RWPE2 (cell line): ENCODE results near the gene SEMA3F.

Experiments used
- ATAC-seq: fragments of 200-7000 bp; cut with Tn5 transposase; 3 replicates; pipeline ENCODE4 v1.9.1; 2021; ENCODE audit warnings: low read depth
- DNase-seq: peaks from one replicate; pipeline ENCODE4 v3.0.0-alpha.2; 2020; ENCODE audit warnings: low spot score
- H3K27ac ChIP-seq: fragments of 450-650 bp; 2 replicates; pipeline ENCODE4 v1.5.1; 2017; ENCODE audit warnings: mild to moderate bottlenecking; ENCODE audit not compliant: poor library complexity, severe bottlenecking
- H3K27me3 ChIP-seq: fragments of 250-450 bp; sonication (Bioruptor Pico); 2 replicates; pipeline ENCODE4 v1.5.1; 2021; ENCODE audit warnings: mild to moderate bottlenecking, moderate library complexity; ENCODE audit not compliant: insufficient read depth, poor library complexity, severe bottlenecking
- H3K36me3 ChIP-seq: fragments of 250-450 bp; sonication (Bioruptor Pico); 2 replicates; pipeline ENCODE4 v1.5.1; 2020; ENCODE audit warnings: low read depth, mild to moderate bottlenecking, moderate library complexity
- H3K4me1 ChIP-seq: fragments of 250-450 bp; sonication (Bioruptor Pico); 2 replicates; pipeline ENCODE4 v1.5.1; 2021; ENCODE audit warnings: mild to moderate bottlenecking, moderate library complexity; ENCODE audit not compliant: insufficient read depth, poor library complexity, severe bottlenecking
- H3K4me3 ChIP-seq: fragments of 250-450 bp; sonication (Bioruptor Pico); 2 replicates; pipeline ENCODE4 v1.5.1; 2021; ENCODE audit warnings: mild to moderate bottlenecking, moderate library complexity; ENCODE audit not compliant: severe bottlenecking
- H3K9me3 ChIP-seq: fragments of 250-450 bp; sonication (Bioruptor Pico); 2 replicates; pipeline ENCODE4 v1.5.1; 2021; ENCODE audit warnings: mild to moderate bottlenecking, moderate library complexity; ENCODE audit not compliant: severe bottlenecking
- TF ChIP-seq, protein P1 (sequence below): fragments of 450-650 bp; IDR thresholded peaks from one replicate; pipeline ENCODE4 v1.5.1; 2017; ENCODE audit warnings: mild to moderate bottlenecking, moderate library complexity; ENCODE audit not compliant: poor library complexity, severe bottlenecking

Gene SEMA3F

GRCh38 chr3:50211930-50212329 is 56.8 kb downstream of the SEMA3F start:
- Histone ChIP-seq H3K36me3 (no peaks in the 10 kb centered on the region), H3K4me1 (no peaks in the 10 kb centered on the region), H3K9me3 (no peaks in the 10 kb centered on the region), H3K4me3 (no peak overlapping the region), H3K27ac (no peak overlapping the region), H3K27me3 (no peaks in the 10 kb centered on the region)
- ATAC-seq: peak; percentile 5; the same call in 2 of the 3 replicates
- TF ChIP-seq, protein P1, sequence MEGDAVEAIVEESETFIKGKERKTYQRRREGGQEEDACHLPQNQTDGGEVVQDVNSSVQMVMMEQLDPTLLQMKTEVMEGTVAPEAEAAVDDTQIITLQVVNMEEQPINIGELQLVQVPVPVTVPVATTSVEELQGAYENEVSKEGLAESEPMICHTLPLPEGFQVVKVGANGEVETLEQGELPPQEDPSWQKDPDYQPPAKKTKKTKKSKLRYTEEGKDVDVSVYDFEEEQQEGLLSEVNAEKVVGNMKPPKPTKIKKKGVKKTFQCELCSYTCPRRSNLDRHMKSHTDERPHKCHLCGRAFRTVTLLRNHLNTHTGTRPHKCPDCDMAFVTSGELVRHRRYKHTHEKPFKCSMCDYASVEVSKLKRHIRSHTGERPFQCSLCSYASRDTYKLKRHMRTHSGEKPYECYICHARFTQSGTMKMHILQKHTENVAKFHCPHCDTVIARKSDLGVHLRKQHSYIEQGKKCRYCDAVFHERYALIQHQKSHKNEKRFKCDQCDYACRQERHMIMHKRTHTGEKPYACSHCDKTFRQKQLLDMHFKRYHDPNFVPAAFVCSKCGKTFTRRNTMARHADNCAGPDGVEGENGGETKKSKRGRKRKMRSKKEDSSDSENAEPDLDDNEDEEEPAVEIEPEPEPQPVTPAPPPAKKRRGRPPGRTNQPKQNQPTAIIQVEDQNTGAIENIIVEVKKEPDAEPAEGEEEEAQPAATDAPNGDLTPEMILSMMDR: no peak
- no peak for DNase-seq

DNA sequence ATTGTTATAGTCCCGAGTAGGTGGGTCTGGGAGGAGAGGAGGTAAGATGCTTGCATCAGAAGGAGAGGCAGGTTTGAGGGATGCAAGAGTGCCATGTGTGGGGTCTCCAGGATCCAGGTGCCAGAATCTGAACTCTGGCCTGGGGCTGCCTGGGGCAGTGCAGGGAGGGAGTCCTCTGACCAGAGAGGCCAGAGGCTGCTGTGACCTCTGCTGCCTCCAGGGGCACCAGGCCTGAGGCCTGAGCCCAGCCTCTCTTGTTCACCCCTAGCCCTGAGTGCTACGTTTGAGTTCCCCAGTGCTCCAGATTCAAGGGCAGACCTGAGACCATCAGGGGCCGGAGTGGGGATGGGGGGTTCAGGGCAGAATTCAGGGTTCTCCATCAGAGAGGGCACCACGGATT is 57.4 kb downstream of the SEMA3F start:
- Histone ChIP-seq H3K4me3 (no peak overlapping the region), H3K4me1 (no peaks in the 10 kb centered on the region), H3K27me3 (no peaks in the 10 kb centered on the region), H3K27ac (no peak overlapping the region), H3K9me3 (no peaks in the 10 kb centered on the region), H3K36me3 (no peaks in the 10 kb centered on the region)
- ATAC-seq (peak; percentile 40; the same call in 2 of the 3 replicates), DNase-seq (no peak)
- TF ChIP-seq, protein P1: no peak

DNA sequence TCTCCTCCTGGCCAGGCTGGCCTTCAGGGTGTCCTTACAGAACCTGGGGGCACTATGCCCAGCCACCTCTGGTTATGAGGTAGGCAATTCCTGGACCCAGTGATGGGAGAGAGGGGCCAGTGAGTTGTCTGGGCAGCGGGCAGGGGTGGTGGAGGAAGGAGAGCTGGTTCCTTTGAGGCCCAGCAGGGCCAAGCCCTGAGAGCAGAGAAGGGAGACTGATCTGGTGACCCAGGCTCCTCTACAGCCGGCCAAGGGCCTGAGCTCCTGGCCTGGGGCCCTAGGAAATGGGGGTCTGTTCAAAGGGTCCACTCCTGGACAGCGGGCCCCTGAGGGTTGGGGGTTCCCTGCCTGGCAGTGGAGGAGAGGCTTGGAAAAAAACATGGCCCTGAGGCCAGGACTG is 57.8 kb downstream of the SEMA3F start:
- ATAC-seq: no peak
- Histone ChIP-seq H3K36me3 (no peaks in the 10 kb centered on the region), H3K9me3 (no peaks in the 10 kb centered on the region), H3K27me3 (no peaks in the 10 kb centered on the region), H3K4me3 (no peak overlapping the region), H3K4me1 (no peaks in the 10 kb centered on the region), H3K27ac (no peak overlapping the region)
- no peak for DNase-seq
- TF ChIP-seq, protein P1: no peak

DNA sequence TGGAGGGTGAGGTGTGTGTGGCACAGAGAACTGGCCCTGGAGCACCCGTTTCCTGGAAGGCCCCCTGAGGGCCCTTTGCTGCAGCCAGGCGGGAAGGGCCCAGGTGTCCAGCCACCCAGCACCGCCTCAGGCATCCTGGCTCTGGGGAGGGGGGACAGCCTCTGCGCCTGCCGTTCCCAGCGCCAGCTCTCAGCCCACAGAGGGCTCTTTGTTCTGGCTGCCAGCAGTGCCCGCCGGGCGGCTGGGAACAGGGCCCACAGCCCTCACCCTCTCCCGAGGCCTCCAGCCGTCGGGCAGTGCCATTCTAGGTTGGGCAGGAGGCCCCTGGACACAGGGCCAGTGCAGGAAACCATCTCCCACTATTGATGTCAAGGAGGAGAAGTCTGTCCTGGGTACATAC is 58.2 kb downstream of the SEMA3F start:
- no peaks in the 10 kb centered on the region for H3K27me3 ChIP-seq
- no peaks in the 10 kb centered on the region for H3K9me3 ChIP-seq
- no peaks in the 10 kb centered on the region for H3K36me3 ChIP-seq
- DNase-seq (no peak), ATAC-seq (no peak)
- TF ChIP-seq, protein P1: no peak
- H3K27ac ChIP-seq: no peak overlapping the region
- H3K4me3 ChIP-seq: no peak overlapping the region
- no peaks in the 10 kb centered on the region for H3K4me1 ChIP-seq

DNA sequence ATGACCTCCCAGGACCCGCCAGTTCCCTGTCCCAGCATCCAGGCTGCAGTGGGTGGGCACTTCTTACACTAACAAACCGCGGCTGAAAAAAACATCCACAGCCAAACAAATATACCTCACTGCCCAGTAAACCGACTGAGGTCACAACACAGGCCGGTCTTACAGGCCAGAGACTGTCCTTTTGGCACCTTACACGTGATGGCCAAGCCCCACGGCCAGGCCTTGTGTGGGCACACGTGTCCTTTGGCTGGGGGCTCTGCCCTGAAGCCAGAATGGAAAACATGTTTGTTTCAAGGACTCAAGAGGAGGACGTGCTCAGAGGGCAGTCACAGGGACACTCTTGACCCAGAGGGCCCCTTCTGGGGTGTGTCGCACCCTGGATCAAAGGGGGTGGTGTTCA is 59.7 kb downstream of the SEMA3F start:
- Histone ChIP-seq H3K9me3 (no peaks in the 10 kb centered on the region), H3K27me3 (no peaks in the 10 kb centered on the region), H3K36me3 (no peaks in the 10 kb centered on the region), H3K4me3 (no peak overlapping the region), H3K4me1 (no peaks in the 10 kb centered on the region), H3K27ac (no peak overlapping the region)
- TF ChIP-seq, protein P1: no peak
- ATAC-seq (no peak), DNase-seq (no peak)
